ENCODE measurements around the gene PAK5.

DNA sequence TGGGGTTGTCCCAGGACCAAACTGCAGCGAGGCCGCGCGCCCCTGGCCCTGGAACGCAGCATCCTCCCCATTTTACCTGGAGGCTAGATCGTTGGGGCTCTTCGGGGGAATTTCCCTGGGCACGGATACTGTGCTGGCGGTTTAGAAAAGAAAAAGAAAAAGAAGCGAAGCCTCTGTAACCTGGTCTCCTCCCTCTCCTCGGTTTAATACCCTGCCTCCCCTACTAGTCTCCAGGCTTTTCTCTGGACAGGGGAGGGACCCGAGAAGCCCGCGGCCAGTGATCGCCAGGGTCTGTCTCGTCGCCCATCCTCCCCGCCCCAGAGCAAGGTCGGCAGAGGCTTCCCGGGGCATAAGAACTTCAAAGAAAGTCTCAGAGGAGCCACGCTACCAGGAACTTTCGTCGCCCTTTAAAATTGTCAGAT, 330.6 kb downstream of the PAK5 start:
- TF ChIP-seq CTCF (IDR thresholded peaks at IDR 0.05) (no peak), POLR2A (IDR thresholded peaks at IDR 0.05) (no peak)

Data from esophagus squamous epithelium (tissue), 4 donors.